ENCODE measurements around the gene DNAJB9.

The DNAJB9 gene

GRCh38 chr7:108570146-108570755, 577 bp downstream of the DNAJB9 start:
- DNase-seq = no peak

GRCh38 chr7:108572480-108572879, 2.8 kb downstream of the DNAJB9 start:
- no peak for DNase-seq

- no peak for DNase-seq
These were observed 5.5 kb downstream of the DNAJB9 start for GRCh38 chr7:108575156-108575555.

GRCh38 chr7:108576116-108576515, 6.4 kb downstream of the DNAJB9 start:
- no peak for DNase-seq

GRCh38 chr7:108578937-108579336, 9.3 kb downstream of the DNAJB9 start:
- DNase-seq = no peak

- no peak for DNase-seq
These were observed 10.6 kb downstream of the DNAJB9 start for GRCh38 chr7:108580298-108580697.

- no peak for DNase-seq
These were observed 12.2 kb downstream of the DNAJB9 start for GRCh38 chr7:108581655-108582491.

GRCh38 chr7:108584211-108584610, 14.5 kb downstream of the DNAJB9 start:
- DNase-seq = no peak

- no peak for DNase-seq
These were observed 16.2 kb downstream of the DNAJB9 start for GRCh38 chr7:108585843-108586242.

GRCh38 chr7:108586274-108586710, 16.6 kb downstream of the DNAJB9 start:
- DNase-seq = no peak

- no peak for DNase-seq
These were observed 19.5 kb downstream of the DNAJB9 start for GRCh38 chr7:108589199-108589598.

- DNase-seq = no peak
These were observed 20.2 kb downstream of the DNAJB9 start for GRCh38 chr7:108589874-108590273.

- no peak for DNase-seq
These were observed 20.9 kb downstream of the DNAJB9 start for GRCh38 chr7:108590606-108591005.

GRCh38 chr7:108592646-108593201, 23.1 kb downstream of the DNAJB9 start:
- peak; percentile 74 for DNase-seq

GRCh38 chr7:108596560-108596959, 26.9 kb downstream of the DNAJB9 start:
- DNase-seq = no peak

GRCh38 chr7:108598153-108598552, 28.5 kb downstream of the DNAJB9 start:
- DNase-seq = peak; percentile 76

- DNase-seq = no peak
These were observed 29.4 kb downstream of the DNAJB9 start for GRCh38 chr7:108598914-108599580.

- DNase-seq = no peak
These were observed 30.7 kb downstream of the DNAJB9 start for GRCh38 chr7:108600399-108600798.

GRCh38 chr7:108603656-108604306, 34.1 kb downstream of the DNAJB9 start:
- DNase-seq = peak; percentile 65

GRCh38 chr7:108604307-108605077, 34.8 kb downstream of the DNAJB9 start:
- peak; percentile 56 for DNase-seq

GRCh38 chr7:108605559-108606201, 36.0 kb downstream of the DNAJB9 start:
- DNase-seq = no peak

GRCh38 chr7:108609643-108610042, 40.0 kb downstream of the DNAJB9 start:
- no peak for DNase-seq

All from NCI-H1417 treated with DMSO at 0.1 percent for 48 hours (cell line).